ENCODE data around the gene PLB1. TPM values are rescaled to one million over a fixed set of nuclear protein-coding genes. Genes with fewer than 3 reads are reported as not detected.
A peak's percentile ranks its signal among the peaks of the same experiment; 100 is the strongest.

The PLB1 gene
- total RNA-seq, 1 experiment from 2014 or later, result 0.10 TPM

DNA sequence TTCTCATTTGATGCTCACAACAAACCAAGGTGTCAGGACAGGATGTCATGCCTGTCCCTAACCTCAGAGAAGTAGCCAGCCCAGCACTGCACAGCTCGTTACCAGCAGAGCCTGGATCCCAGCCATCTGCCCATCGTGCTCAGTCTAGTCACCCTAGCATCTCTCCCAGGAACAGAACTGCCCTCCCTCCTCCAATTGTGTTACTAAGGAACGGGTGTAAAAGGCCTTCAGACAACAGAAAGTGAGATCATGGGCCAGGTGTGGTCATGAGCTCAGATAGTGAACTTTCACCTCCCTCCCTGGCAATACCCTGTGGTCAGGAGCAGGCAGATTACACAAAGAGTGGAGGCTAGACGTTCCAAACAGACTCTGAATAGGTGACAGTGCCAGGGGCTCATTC lies 144.0 kb downstream of the PLB1 start:
- DNase-seq (ENCODE audit: low read depth), result peak; percentile 75
- in situ Hi-C loops (cut with HindIII; ENCODE audit: low pct_unique_long_range_greater_than_20kb, low sequenced_read_pairs), result no loop called here

- no peak for DNase-seq (ENCODE audit: low read depth)
- in situ Hi-C loops (cut with HindIII; ENCODE audit: low pct_unique_long_range_greater_than_20kb, low sequenced_read_pairs), result no loop called here
Measured at GRCh38 chr2:28640260-28640907, 144.5 kb downstream of the PLB1 start.

DNA sequence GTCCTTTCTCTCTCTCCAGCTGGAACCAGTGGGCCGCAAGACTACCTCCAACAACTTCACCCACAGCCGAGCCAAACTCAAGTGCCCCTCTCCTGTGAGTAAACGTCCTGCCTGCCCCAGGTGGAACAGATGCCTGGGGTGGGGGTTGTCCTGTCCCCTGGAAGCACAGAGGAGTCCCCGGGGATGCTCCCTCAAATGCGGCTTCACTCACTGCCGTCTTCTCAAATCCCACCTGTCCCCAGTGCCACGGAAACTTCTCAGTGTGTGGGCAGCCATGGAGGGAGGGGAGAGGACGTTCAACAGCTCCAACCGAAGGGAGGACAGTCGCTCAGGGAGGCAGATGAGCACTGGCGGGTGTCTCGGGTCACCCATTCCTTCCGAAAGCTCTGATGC lies 145.0 kb downstream of the PLB1 start:
- DNase-seq (ENCODE audit: low read depth), result no peak

DNA sequence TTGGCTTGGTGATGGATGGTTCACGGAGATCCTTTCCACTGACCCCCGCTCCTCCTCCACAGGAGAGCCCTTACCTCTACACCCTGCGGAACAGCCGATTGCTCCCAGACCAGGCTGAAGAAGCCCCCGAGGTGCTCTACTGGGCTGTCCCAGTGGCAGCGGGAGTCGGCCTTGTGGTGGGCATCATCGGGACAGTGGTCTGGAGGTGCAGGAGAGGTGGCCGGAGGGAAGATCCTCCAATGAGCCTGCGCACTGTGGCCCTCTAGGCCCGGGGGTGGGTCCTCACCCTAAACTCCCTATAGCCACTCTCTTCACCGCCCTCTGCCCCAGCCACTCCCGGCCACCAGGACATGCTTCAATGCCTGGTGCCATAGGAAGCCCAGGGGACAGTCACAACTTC lies 146.9 kb downstream of the PLB1 start:
- in situ Hi-C loops (cut with HindIII; ENCODE audit: low pct_unique_long_range_greater_than_20kb, low sequenced_read_pairs), result no loop called here

More for the DNA sequence above, 145.0 kb downstream of the PLB1 start:
- in situ Hi-C loops (cut with HindIII; ENCODE audit: low pct_unique_long_range_greater_than_20kb, low sequenced_read_pairs), result no loop called here

DNA sequence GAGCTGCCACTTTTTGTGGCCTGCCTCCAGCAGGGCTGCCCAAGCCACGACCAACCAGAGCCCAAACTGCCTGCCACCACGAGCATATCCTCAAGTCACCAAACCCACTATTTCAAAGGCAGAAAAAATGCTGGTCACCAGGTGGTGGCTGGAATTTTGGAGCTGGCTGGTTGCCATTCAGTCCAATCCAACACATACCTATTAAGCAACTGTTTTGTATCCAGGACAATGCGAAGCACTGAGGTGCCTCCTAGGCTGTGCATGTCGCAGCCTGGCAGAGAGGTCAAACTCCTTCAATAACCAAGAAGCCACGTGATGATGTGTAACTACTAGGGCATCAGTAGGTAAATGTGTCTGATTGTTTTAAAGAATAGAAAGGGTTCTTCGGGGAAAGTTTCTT lies 147.5 kb downstream of the PLB1 start:
- in situ Hi-C loops (cut with HindIII; ENCODE audit: low pct_unique_long_range_greater_than_20kb, low sequenced_read_pairs), result no loop called here
- DNase-seq (ENCODE audit: low read depth), result peak; percentile 37

More for the DNA sequence above, 146.9 kb downstream of the PLB1 start:
- no peak for DNase-seq (ENCODE audit: low read depth)

DNA sequence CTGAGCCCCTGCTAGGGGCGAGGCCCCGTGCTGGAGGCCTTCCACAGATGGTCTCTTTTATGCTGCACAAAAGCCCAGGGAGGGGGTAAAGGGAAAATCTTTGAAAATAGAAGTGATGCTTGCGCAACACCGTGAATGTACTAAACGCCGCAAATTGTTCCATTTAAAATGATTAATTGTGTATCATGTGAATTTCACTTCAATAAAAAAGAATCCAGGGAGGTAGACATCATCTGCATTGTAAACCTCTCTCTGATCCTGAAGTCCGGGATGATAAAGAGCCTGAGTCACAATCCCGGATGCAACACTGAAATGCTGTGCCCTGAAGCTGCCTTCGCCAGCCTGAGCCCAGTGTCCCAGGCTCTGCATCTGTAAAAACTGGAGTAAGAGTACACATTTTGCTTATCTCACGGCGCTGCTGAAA lies 148.1 kb downstream of the PLB1 start:
- DNase-seq (ENCODE audit: low read depth), result no peak
- in situ Hi-C loops (cut with HindIII; ENCODE audit: low pct_unique_long_range_greater_than_20kb, low sequenced_read_pairs), result no loop called here

DNA sequence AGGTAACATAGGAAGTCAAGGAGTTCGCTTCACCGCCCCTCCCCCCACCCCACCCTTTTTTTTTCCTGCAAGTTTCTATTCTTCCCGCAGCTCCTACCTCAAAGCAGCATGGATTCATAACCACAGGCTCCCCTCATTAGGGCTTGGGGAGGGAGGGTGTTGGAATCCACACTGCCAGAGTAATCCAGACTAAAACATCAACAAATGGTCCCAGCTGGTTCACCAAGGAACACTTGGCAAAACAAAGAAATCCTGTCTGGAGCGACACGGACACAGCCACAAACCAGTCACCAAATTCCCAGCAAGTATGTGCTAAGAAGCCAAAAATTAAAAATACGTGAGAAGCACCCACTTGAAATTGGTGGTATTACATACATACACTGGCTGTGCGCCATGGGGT lies 148.9 kb downstream of the PLB1 start:
- in situ Hi-C loops (cut with HindIII; ENCODE audit: low pct_unique_long_range_greater_than_20kb, low sequenced_read_pairs), result no loop called here
- no peak for DNase-seq (ENCODE audit: low read depth)

GRCh38 chr2:28645553-28645952 lies 149.7 kb downstream of the PLB1 start:
- in situ Hi-C loops (cut with HindIII; ENCODE audit: low pct_unique_long_range_greater_than_20kb, low sequenced_read_pairs), result no loop called here
- no peak for DNase-seq (ENCODE audit: low read depth)

DNA sequence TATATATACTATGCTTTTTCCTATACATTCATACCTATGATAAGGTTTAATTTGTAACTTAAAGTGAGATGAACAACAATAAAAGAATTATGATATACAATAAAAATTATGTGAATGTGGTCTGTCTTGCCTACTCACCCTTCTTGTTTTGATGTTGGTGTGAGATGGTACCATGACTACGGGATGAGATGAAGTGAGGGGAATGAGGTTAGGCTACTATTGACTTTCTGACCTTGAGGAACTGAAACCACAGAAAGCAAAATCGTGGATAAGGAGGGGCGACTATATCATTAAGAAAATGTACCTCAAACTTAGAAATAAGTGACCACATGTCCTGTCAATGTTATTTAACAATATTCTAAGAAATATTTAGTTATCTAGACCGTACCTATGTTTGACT lies 151.8 kb downstream of the PLB1 start:
- DNase-seq (ENCODE audit: low read depth), result no peak

GRCh38 chr2:28648147-28648546 lies 152.3 kb downstream of the PLB1 start:
- no peak for DNase-seq (ENCODE audit: low read depth)
- in situ Hi-C loops (cut with HindIII; ENCODE audit: low pct_unique_long_range_greater_than_20kb, low sequenced_read_pairs), result no loop called here

More for the DNA sequence above, 151.8 kb downstream of the PLB1 start:
- in situ Hi-C loops (cut with HindIII; ENCODE audit: low pct_unique_long_range_greater_than_20kb, low sequenced_read_pairs), result no loop called here

- DNase-seq (ENCODE audit: low read depth), result no peak
- in situ Hi-C loops (cut with HindIII; ENCODE audit: low pct_unique_long_range_greater_than_20kb, low sequenced_read_pairs), result no loop called here
Measured at GRCh38 chr2:28648671-28649395, 153.0 kb downstream of the PLB1 start.

- peak; percentile 30 for DNase-seq (ENCODE audit: low read depth)
- in situ Hi-C loops (cut with HindIII; ENCODE audit: low pct_unique_long_range_greater_than_20kb, low sequenced_read_pairs), result no loop called here
Measured at GRCh38 chr2:28649481-28650265, 153.8 kb downstream of the PLB1 start.

GRCh38 chr2:28650266-28650584 lies 154.4 kb downstream of the PLB1 start:
- DNase-seq (ENCODE audit: low read depth), result no peak
- in situ Hi-C loops (cut with HindIII; ENCODE audit: low pct_unique_long_range_greater_than_20kb, low sequenced_read_pairs), result no loop called here

DNA sequence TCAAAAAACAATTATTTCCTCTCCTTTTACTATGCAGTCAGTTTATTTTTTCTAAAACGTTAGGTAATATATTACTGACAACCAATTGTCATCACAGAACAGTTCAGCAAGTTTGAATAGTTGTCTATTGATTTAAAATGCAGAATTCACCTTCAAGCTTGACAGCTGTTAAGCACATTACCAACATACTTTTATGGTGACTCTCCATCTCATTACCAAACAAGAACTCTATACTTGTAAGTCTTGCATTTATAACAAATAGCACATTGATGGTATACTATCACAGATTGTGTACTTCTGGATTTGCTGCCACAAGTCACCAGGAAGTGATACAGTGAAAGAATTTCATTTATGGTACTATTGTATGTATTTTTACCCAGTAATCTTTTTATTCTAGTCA lies 156.4 kb downstream of the PLB1 start:
- no peak for DNase-seq (ENCODE audit: low read depth)
- in situ Hi-C loops (cut with HindIII; ENCODE audit: low pct_unique_long_range_greater_than_20kb, low sequenced_read_pairs), result no loop called here

- no peak for DNase-seq (ENCODE audit: low read depth)
- in situ Hi-C loops (cut with HindIII; ENCODE audit: low pct_unique_long_range_greater_than_20kb, low sequenced_read_pairs), result no loop called here
Measured at GRCh38 chr2:28653892-28654662, 158.2 kb downstream of the PLB1 start.

DNA sequence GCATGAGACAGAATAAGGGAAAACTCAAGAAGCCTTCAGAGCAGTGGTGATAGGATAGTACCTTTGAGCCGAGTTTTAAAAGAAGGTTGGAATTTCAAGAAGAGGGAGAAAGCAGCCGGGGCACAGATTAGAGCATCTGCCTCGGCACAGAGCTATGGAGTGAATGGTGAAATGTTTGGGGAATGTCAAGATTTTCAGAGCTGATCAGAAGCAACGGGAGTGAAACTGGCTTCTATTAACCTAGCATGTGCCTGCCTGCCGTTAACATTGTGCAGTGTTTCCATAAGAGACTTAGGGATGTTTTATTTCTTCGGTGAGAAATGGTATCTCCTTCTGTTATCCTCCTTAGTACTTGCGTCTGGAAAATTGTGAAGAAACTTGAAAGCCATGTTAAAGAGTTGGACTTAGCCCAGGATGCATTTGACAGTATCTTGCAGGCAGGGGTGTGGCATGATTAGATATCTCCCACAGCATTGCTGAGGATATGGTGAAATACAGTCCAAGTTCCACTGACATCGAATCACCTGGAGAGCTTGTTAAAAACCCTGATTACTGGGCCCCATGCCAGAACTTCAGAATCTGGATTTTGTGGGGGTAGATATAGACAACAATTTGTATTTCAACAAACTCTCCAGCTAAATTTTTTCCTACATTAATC lies 158.9 kb downstream of the PLB1 start:
- in situ Hi-C loops (cut with HindIII; ENCODE audit: low pct_unique_long_range_greater_than_20kb, low sequenced_read_pairs), result no loop called here
- DNase-seq (ENCODE audit: low read depth), result no peak

DNA sequence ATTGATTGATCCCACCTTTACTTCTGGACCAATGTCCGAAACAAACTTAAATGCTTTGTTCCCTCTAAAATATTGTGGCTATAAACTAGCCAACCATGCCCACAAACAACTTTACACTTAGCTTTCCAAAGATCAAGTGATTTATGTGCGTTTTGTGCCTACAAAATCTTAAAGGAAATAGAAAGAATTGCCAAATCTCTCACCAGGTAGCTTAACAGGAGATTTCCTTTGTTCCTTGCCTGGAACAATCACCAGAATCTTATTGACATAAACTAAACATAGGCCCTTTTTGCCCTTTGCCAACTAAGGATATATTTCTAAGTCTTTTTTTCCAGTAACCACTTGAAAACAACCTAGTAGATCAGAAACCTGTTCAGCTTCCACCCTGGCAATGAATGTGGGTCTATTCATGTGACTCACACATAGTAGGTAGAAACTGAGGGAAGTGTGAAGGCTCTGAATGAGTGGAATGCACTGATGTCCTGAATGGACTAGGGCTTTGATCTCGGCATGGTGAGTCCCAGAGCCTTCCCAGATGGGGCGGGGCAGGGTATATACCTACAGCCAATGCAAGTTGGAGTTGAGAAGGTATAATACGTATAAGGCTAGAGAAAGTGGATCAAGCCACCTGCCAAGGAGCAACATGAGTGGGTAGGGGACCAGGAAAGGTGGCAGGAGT lies 161.2 kb downstream of the PLB1 start:
- no peak for DNase-seq (ENCODE audit: low read depth)
- in situ Hi-C loops (cut with HindIII; ENCODE audit: low pct_unique_long_range_greater_than_20kb, low sequenced_read_pairs), result no loop called here

- in situ Hi-C loops (cut with HindIII; ENCODE audit: low pct_unique_long_range_greater_than_20kb, low sequenced_read_pairs), result no loop called here
- peak; percentile 46 for DNase-seq (ENCODE audit: low read depth)
Measured at GRCh38 chr2:28658369-28658768, 162.5 kb downstream of the PLB1 start.
